ENCODE data around the gene B9D1.

GRCh38 chr17:19331543-19332245 is 30.8 kb downstream of the B9D1 start:
- TF ChIP-seq GATA2 (IDR thresholded peaks at IDR 0.05; ENCODE audit: low read depth, low read length), result no peak
- no peak for TF ChIP-seq GATA3 (IDR thresholded peaks at IDR 0.05; ENCODE audit: low read depth, low read length)

All from SH-SY5Y (cell line).